IMR-90 (cell line): ENCODE data around the gene KRT27. TPM values are rescaled to one million over a fixed set of nuclear protein-coding genes. Genes with fewer than 3 reads are reported as not detected.

Experiments
- ATAC-seq: fragments of 200-7000 bp; cut with Tn5 transposase; 2 replicates; pipeline ENCODE4 v1.9.1; 2020; ENCODE audit warnings: low read depth, mild to moderate bottlenecking, moderate library complexity
- BruUV-seq: library from RNA; stranded (reverse); fragments of 400-500 nt; replicated peaks from 2 replicates; lab custom pipeline; 2021; lab: Mats Ljungman, UMichigan
- CTCF ChIA-PET: fragments of 300-600 bp; formaldehyde crosslinking; extraction: SDS; loops from one replicate; lab custom pipeline; 2021; ENCODE audit warnings: antibody characterized with exemption; lab: Yijun Ruan, JAX
- POLR2A ChIA-PET: fragments of 300-600 bp; sonication (Branson Sonifier 250); formaldehyde crosslinking; loops from one replicate; lab custom pipeline; 2022; ENCODE audit warnings: antibody characterized with exemption; ENCODE audit not compliant: unreplicated experiment; lab: Charles Lee
- DNase-seq: peaks from one replicate; pipeline ENCODE4 v3.0.0; 2013
- H2AFZ ChIP-seq: replicated peaks from 2 replicates; pipeline ENCODE3; 2013; ENCODE audit warnings: low read length, mild to moderate bottlenecking; ENCODE audit not compliant: poor library complexity
- H2AK5ac ChIP-seq: 2 replicates; pipeline ENCODE4 v1.6.1; 2013; ENCODE audit warnings: low read depth, low read length, inconsistent platforms
- H2AK9ac ChIP-seq: replicated peaks from 2 replicates; pipeline ENCODE3; 2013; ENCODE audit warnings: mild to moderate bottlenecking, low read depth, low read length, moderate library complexity; ENCODE audit not compliant: poor library complexity
- H2BK120ac ChIP-seq: 2 replicates; pipeline ENCODE4 v1.6.1; 2013; ENCODE audit warnings: low read depth, low read length, inconsistent platforms
- H2BK15ac ChIP-seq: 3 replicates; pipeline ENCODE4 v1.6.1; 2013; ENCODE audit warnings: low read depth, low read length, inconsistent platforms
- H2BK20ac ChIP-seq: 2 replicates; pipeline ENCODE4 v1.6.1; 2013; ENCODE audit warnings: low read depth, mild to moderate bottlenecking, inconsistent platforms, low read length, moderate library complexity
- H2BK5ac ChIP-seq: 2 replicates; pipeline ENCODE4 v1.6.1; 2013; ENCODE audit warnings: mild to moderate bottlenecking, low read depth, low read length, inconsistent platforms; ENCODE audit not compliant: poor library complexity, severe bottlenecking
- H3K14ac ChIP-seq: replicated peaks from 2 replicates; pipeline ENCODE4 v1.6.1; 2013; ENCODE audit warnings: low read depth, low read length, inconsistent platforms
- H3K18ac ChIP-seq: 2 replicates; pipeline ENCODE4 v1.6.1; 2013; ENCODE audit warnings: low read depth, low read length, control low read depth
- H3K23ac ChIP-seq: 2 replicates; pipeline ENCODE4 v1.6.1; 2013; ENCODE audit warnings: low read depth, low read length, inconsistent platforms
- H3K27ac ChIP-seq: 2 replicates; pipeline ENCODE4 v1.5.1; 2013; ENCODE audit warnings: mild to moderate bottlenecking, control low read depth, low read length; ENCODE audit not compliant: insufficient read depth
- H3K27me3 ChIP-seq: 2 replicates; pipeline ENCODE4 v1.6.1; 2013; ENCODE audit warnings: low read length; ENCODE audit not compliant: control insufficient read depth, insufficient read depth
- H3K36me3 ChIP-seq: 2 replicates; pipeline ENCODE4 v1.6.1; 2013; ENCODE audit warnings: low read length, mixed read lengths; ENCODE audit not compliant: control insufficient read depth, insufficient read depth
- H3K4ac ChIP-seq: 2 replicates; pipeline ENCODE4 v1.6.1; 2013; ENCODE audit warnings: low read depth, low read length, inconsistent platforms
- H3K4me1 ChIP-seq: 2 replicates; pipeline ENCODE4 v1.6.1; 2013; ENCODE audit warnings: low read length, mixed read lengths; ENCODE audit not compliant: control insufficient read depth, insufficient read depth
- H3K4me2 ChIP-seq: 2 replicates; pipeline ENCODE4 v1.6.1; 2013; ENCODE audit warnings: low read depth, mild to moderate bottlenecking, control low read depth, low read length, moderate library complexity
- H3K4me3 ChIP-seq: 2 replicates; pipeline ENCODE4 v1.5.1; 2013; ENCODE audit warnings: low read depth, mild to moderate bottlenecking, control low read depth, low read length, moderate library complexity; ENCODE audit not compliant: insufficient read depth
- H3K56ac ChIP-seq: 2 replicates; pipeline ENCODE4 v1.6.1; 2013; ENCODE audit warnings: low read length, inconsistent platforms; ENCODE audit not compliant: insufficient read depth; ENCODE audit errors: extremely low read depth
- H3K79me1 ChIP-seq, 2 experiments: 2 replicates each; pipeline ENCODE4 v1.6.1; 2013; ENCODE audit warnings: low read length in 2 of 2, inconsistent platforms in 1 of 2, low read depth in 1 of 2
- H3K9ac ChIP-seq: 2 replicates; pipeline ENCODE4 v1.6.1; 2013; ENCODE audit warnings: low read depth, low read length, control low read depth
- H3K9me1 ChIP-seq: 2 replicates; pipeline ENCODE4 v1.6.1; 2013; ENCODE audit warnings: low read length, inconsistent platforms; ENCODE audit not compliant: insufficient read depth
- H3K9me3 ChIP-seq: 2 replicates; pipeline ENCODE4 v1.6.1; 2013; ENCODE audit warnings: low read length; ENCODE audit not compliant: control insufficient read depth, insufficient read depth
- H4K20me1 ChIP-seq: 2 replicates; pipeline ENCODE4 v1.6.1; 2013; ENCODE audit warnings: low read length, inconsistent platforms; ENCODE audit not compliant: insufficient read depth
- H4K5ac ChIP-seq: 2 replicates; pipeline ENCODE4 v1.6.1; 2013; ENCODE audit warnings: mild to moderate bottlenecking, low read depth, low read length, control low read depth
- H4K8ac ChIP-seq, 2 experiments: 2 replicates each; pipeline ENCODE4 v1.6.1; 2013; ENCODE audit warnings: low read depth in 2 of 2, low read length in 2 of 2, control low read depth in 1 of 2, inconsistent platforms in 1 of 2
- H4K91ac ChIP-seq: 2 replicates; pipeline ENCODE4 v1.6.1; 2013; ENCODE audit warnings: low read depth, low read length, inconsistent platforms; ENCODE audit not compliant: insufficient read depth
- CTCF ChIP-seq: conservative IDR thresholded peaks from 2 replicates; pipeline ENCODE4 v1.5.1; 2012; ENCODE audit warnings: mild to moderate bottlenecking, low read depth, low read length, improper control_type of control experiment
- MAZ ChIP-seq: IDR thresholded peaks from 2 replicates; pipeline ENCODE4 v1.6.1; 2012; ENCODE audit warnings: low read depth, mild to moderate bottlenecking, low read length, improper control_type of control experiment, moderate library complexity, borderline replicate concordance
- NFE2L2 ChIP-seq: fragments of 150-350 bp; IDR thresholded peaks from 2 replicates; pipeline ENCODE4 v1.6.1; 2016; ENCODE audit warnings: low read depth, mild to moderate bottlenecking, low read length
- RCOR1 ChIP-seq: IDR thresholded peaks from 2 replicates; pipeline ENCODE4 v1.6.1; 2012; ENCODE audit warnings: mild to moderate bottlenecking, low read length, improper control_type of control experiment; ENCODE audit not compliant: insufficient replicate concordance
- RFX5 ChIP-seq: IDR thresholded peaks from 2 replicates; pipeline ENCODE4 v1.8.0; 2012; ENCODE audit warnings: low read depth, mild to moderate bottlenecking, low read length, moderate library complexity
- WGBS, 2 experiments: methylation state at CpG; one replicate each; pipeline versions ENCODE4 v1.1.5 to v1.1.7; 2013; ENCODE audit warnings: missing lambda C conversion rate in 2 of 2; ENCODE audit not compliant: insufficient read length in 1 of 2; ENCODE audit errors: extremely low coverage in 2 of 2; 5-methylcytosine and 5-hydroxymethylcytosine counted together
- dilution Hi-C: fragments of 300-500 bp; cut with HindIII; formaldehyde crosslinking; loops from one replicate; pipeline ENCODE4 v1.14.3; 2018; ENCODE audit warnings: low sequenced_read_pairs; ENCODE audit not compliant: unreplicated experiment
- in situ Hi-C: fragments of 300-500 bp; cut with MboI; formaldehyde crosslinking; loops from 3 replicates; pipeline ENCODE4 v1.14.3; 2019; ENCODE audit warnings: low sequenced_read_pairs, inconsistent platforms, mixed read lengths
- intact Hi-C: fragments of 100-400 bp; cut with micrococcal nuclease; formaldehyde crosslinking; loops from 2 replicates; pipeline ENCODE4 v1.10.0; 2022
- polyA plus RNA-seq, 3 experiments: library from polyadenylated mRNA; depleted of rRNA; stranded (reverse); fragments of >200 nt; gene quantifications; 2 replicates each; pipeline ENCODE4 v1.2.3, GENCODE V29; 2012; ENCODE audit warnings: low replicate concordance in 1 of 3
- total RNA-seq: library from RNA; depleted of rRNA; stranded (reverse); fragments of >200 nt; gene quantifications from 2 replicates; pipeline ENCODE4 v1.2.3, GENCODE V29; 2012

The KRT27 gene
- total and polyA plus RNA-seq, 2 of the 4 experiments (the other 2 are of a cell fraction) = not detected

GRCh38 chr17:40810494-40810893, 28.1 kb upstream of the KRT27 start:
- H3K14ac ChIP-seq = no peak overlapping the region
- CTCF ChIA-PET = interaction anchor here (0.9 kb wide), 1 partner anchor 852 kb away, joined by 4 read pairs; no protein-coding TSS in a partner anchor
- WGBS, 2 experiments = 100% methylated on average over 1 of the region's 6 CpGs; no CpG with 5 or more reads in 1 of the 2 experiments
- H3K27me3 ChIP-seq = no peaks in the 10 kb centered on the region; the same call in 1 of the 2 replicates
- intact Hi-C loops = no loop called here
- H3K36me3 ChIP-seq = no peaks in the 10 kb centered on the region
- H3K79me1 ChIP-seq = no peaks in the 10 kb centered on the region
- no peak overlapping the region; the same call in 1 of the 2 replicates for H4K91ac ChIP-seq
- no peak overlapping the region for H4K5ac ChIP-seq
- dilution Hi-C loops = no loop called here
- H2AFZ ChIP-seq = no peak overlapping the region
- peak overlapping the region; percentile 8 for H2BK5ac ChIP-seq
- H3K4me3 ChIP-seq = no peak overlapping the region
- peak; percentile 67 for DNase-seq
- H3K4me2 ChIP-seq = peak overlapping the region; percentile 46; the same call in 1 of the 2 replicates
- H3K9me1 ChIP-seq = no peaks in the 10 kb centered on the region
- POLR2A ChIA-PET = no interaction called here
- no TSS peak for BruUV-seq
- H3K27ac ChIP-seq = no peak overlapping the region
- no peak overlapping the region for H2AK9ac ChIP-seq
- TF ChIP-seq CTCF (no peak), RCOR1 (no peak), NFE2L2 (no peak), MAZ (no peak), RFX5 (no peak)
- no peak for ATAC-seq
- H2BK120ac ChIP-seq = peak overlapping the region; percentile 41; the same call in 1 of the 2 replicates
- H3K4ac ChIP-seq = peak overlapping the region; percentile 26; the same call in 1 of the 2 replicates
- no peaks in the 10 kb centered on the region for H3K9me3 ChIP-seq
- no peaks in the 10 kb centered on the region for H4K20me1 ChIP-seq
- no peak overlapping the region for H3K9ac ChIP-seq
- H3K23ac ChIP-seq = no peak overlapping the region
- H3K18ac ChIP-seq = peak overlapping the region; percentile 33; the same call in 1 of the 2 replicates
- H4K8ac ChIP-seq = no peak overlapping the region; a peak in 1 of 4 replicates
- H2AK5ac ChIP-seq = no peak overlapping the region
- in situ Hi-C loops = no loop called here
- H2BK15ac ChIP-seq = no peak overlapping the region
- H3K4me1 ChIP-seq = peaks cover 2% of the 10 kb centered on the region; the same call in 1 of the 2 replicates
- H2BK20ac ChIP-seq = no peak overlapping the region
- H3K56ac ChIP-seq = no peak overlapping the region
